ENCODE data around the gene DCLK2. TPM values are rescaled to one million over a fixed set of nuclear protein-coding genes. Genes with fewer than 3 reads are reported as not detected.

Gene DCLK2
- total RNA-seq, 4 donors from 2014 or later = 0.61 to 4.0 (median 0.74) TPM

DNA sequence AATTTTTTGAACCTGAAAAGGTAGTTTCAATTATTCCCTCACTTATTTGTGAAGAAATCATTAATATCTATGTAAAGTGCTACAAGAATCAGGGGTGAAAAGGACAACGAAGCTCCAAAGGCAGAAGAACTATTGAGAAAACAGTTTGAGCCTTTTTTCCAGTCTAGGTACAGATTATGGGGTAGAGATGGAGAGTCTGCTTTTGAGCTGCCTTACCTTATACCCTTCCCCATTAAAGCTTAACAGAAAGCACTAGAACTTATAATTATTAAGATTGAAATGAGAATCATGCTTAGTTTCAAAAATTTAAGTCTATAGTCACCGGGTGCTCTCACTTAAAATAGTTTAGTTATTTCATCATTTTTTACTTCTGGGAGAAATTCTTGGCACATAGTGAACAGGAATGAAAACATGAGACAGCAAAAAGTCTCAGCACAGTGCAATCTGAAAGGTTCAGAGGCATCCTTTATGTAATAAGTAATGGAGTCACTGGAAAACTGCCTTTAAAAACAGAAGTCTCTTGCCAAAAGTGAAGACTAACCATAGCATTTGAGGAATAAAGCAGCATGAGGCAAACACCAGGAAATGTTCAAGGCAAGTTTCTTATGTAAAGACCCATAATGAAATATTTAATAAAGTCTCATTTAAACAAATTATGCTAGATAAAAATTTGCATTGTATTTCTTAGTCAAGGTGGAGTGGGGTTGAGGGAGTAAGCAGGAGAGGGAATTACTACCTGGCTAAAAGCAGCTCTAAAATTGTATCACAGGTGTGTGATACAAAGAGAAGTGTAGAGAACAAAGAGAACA is 5.1 kb upstream of the DCLK2 start:
- no peak for TF ChIP-seq POLR2A (IDR thresholded peaks at IDR 0.05)
- TF ChIP-seq, protein P1, sequence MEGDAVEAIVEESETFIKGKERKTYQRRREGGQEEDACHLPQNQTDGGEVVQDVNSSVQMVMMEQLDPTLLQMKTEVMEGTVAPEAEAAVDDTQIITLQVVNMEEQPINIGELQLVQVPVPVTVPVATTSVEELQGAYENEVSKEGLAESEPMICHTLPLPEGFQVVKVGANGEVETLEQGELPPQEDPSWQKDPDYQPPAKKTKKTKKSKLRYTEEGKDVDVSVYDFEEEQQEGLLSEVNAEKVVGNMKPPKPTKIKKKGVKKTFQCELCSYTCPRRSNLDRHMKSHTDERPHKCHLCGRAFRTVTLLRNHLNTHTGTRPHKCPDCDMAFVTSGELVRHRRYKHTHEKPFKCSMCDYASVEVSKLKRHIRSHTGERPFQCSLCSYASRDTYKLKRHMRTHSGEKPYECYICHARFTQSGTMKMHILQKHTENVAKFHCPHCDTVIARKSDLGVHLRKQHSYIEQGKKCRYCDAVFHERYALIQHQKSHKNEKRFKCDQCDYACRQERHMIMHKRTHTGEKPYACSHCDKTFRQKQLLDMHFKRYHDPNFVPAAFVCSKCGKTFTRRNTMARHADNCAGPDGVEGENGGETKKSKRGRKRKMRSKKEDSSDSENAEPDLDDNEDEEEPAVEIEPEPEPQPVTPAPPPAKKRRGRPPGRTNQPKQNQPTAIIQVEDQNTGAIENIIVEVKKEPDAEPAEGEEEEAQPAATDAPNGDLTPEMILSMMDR (IDR thresholded peaks at IDR 0.05) = no peak
- H3K36me3 ChIP-seq = no peaks in the 10 kb centered on the region
- no peak for DNase-seq
- no peaks in the 10 kb centered on the region for H3K9me3 ChIP-seq
- H3K4me1 ChIP-seq = peaks cover 0 to 9% (median 0%) of the 10 kb centered on the region in 3 donors
- peaks cover 0 to 26% (median 0%) of the 10 kb centered on the region in 4 donors for H3K27me3 ChIP-seq
- 49 to 56% methylated on average over 2 of the region's 2 CpGs for WGBS, 2 donors
- no peak overlapping the region for H3K4me3 ChIP-seq
- intact Hi-C loops (cut with DNase I) = no loop called here
- no peak overlapping the region for H3K27ac ChIP-seq

DNA sequence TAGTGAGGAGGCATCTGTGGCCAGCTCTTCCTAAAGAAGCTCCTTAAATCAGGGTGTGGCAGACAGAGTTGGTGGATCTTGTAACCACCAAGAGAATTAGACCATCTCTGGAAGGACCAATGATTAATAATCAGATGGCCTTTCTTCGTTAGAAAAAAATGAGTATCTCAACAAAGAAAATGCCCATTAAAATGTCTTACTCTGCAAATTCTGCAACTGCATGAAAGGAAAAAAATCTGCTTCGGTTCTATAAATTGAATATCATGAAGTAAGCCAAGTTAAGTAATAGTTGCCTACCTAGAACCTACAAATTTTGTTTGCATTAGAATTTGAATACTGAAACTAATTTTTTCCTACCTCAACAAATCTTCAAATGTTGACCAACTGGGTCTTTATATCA is 4.2 kb upstream of the DCLK2 start:
- Histone ChIP-seq H3K27me3 (peaks cover 0 to 33% (median 0%) of the 10 kb centered on the region in 4 donors), H3K9me3 (no peaks in the 10 kb centered on the region), H3K27ac (no peak overlapping the region), H3K36me3 (no peaks in the 10 kb centered on the region), H3K4me1 (peaks cover 0 to 18% (median 3%) of the 10 kb centered on the region in 3 donors), H3K4me3 (no peak overlapping the region)
- intact Hi-C loops (cut with DNase I) = no loop called here
- 77 to 83% methylated on average over 2 of the region's 2 CpGs for WGBS, 2 donors
- TF ChIP-seq POLR2A (IDR thresholded peaks at IDR 0.05) = no peak
- no peak for DNase-seq

DNA sequence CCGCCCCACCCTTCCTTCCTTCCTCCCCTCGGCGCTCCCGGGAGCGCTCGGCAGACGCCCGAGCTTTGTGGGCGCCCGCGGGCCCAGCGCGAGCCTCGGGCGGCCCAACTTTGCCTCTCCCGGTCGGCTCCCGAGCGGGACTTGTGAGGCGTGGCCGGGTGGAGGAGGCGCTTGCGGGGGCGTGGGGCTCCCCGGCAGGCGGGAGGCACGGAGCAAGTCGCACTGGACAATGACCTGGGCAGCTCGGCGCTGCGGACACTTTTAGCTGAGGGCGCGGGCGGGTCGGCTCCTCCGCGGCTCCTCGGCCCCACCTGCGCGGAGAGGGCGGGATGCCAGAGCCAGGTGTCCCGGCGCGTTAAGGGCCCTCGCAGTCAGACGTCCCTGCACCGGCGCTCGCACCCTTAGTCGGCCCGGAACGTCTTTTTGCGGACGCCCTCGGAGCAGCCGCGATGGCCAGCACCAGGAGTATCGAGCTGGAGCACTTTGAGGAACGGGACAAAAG is 385 bp downstream of the DCLK2 start:
- WGBS, 2 donors = no CpG with 5 or more reads among the region's 59 CpGs
- peak overlapping the region; percentile 74 to 93 (median 84) for H3K27ac ChIP-seq
- no peaks in the 10 kb centered on the region for H3K9me3 ChIP-seq
- no peaks in the 10 kb centered on the region for H3K36me3 ChIP-seq
- intact Hi-C loops (cut with DNase I) = no loop called here
- peaks cover 0 to 58% (median 0%) of the 10 kb centered on the region in 4 donors for H3K27me3 ChIP-seq
- H3K4me1 ChIP-seq = peaks cover 0 to 33% (median 9%) of the 10 kb centered on the region in 3 donors
- TF ChIP-seq, protein P1 (IDR thresholded peaks at IDR 0.05) = no peak
- TF ChIP-seq POLR2A (IDR thresholded peaks at IDR 0.05) = no peak
- no peak for DNase-seq
- peak overlapping the region; percentile 48 to 69 (median 60) for H3K4me3 ChIP-seq

DNA sequence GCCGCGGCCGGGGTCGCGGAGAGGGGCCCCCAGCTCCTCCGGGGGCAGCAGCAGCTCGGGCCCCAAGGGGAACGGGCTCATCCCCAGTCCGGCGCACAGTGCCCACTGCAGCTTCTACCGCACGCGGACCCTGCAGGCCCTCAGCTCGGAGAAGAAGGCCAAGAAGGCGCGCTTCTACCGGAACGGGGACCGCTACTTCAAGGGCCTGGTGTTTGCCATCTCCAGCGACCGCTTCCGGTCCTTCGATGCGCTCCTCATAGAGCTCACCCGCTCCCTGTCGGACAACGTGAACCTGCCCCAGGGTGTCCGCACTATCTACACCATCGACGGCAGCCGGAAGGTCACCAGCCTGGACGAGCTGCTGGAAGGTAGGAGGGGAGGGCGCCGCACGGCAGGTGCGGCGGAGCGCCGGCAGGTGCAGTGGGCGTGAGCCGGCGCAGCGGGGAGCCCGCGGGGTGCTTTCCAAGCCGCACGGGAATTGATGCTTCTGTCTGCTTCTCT is 886 bp downstream of the DCLK2 start:
- intact Hi-C loops (cut with DNase I) = no loop called here
- DNase-seq = no peak
- Histone ChIP-seq H3K27ac (peak overlapping the region; percentile 74 to 93 (median 84)), H3K27me3 (peaks cover 0 to 58% (median 0%) of the 10 kb centered on the region in 4 donors), H3K36me3 (no peaks in the 10 kb centered on the region), H3K4me1 (peaks cover 0 to 33% (median 9%) of the 10 kb centered on the region in 3 donors), H3K4me3 (peak overlapping the region; percentile 48 to 69 (median 60)), H3K9me3 (no peaks in the 10 kb centered on the region)
- TF ChIP-seq, protein P1 (IDR thresholded peaks at IDR 0.05) = no peak
- TF ChIP-seq POLR2A (IDR thresholded peaks at IDR 0.05) = no peak
- WGBS, 2 donors = 0 to 1% methylated on average over 2 to 19 of the region's 47 CpGs

DNA sequence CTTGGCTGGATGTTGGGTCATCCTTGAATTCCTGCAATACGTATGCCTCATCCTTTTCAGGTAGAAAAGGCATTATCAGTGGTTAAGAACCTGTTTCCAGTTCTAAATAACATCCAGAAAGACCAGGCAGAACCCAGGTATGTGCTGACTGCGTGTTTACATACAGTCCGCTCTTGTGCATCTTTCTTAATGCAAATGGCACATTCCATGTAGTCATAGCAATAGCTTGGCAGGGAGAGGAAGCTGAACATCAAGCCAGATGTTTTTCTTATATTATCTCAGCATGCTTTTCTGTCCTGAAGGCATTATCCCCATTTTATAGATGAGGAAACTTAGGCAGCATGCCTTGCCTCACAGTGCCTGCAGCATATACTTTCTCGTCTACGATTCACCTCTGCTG is 2.1 kb downstream of the DCLK2 start:
- peak overlapping the region in 1 of 4 donors; percentile 69 for H3K4me3 ChIP-seq
- H3K27me3 ChIP-seq = peaks cover 0 to 63% (median 0%) of the 10 kb centered on the region in 4 donors
- intact Hi-C loops (cut with DNase I) = no loop called here
- H3K36me3 ChIP-seq = no peaks in the 10 kb centered on the region
- H3K27ac ChIP-seq = no peak overlapping the region
- no peaks in the 10 kb centered on the region for H3K9me3 ChIP-seq
- no peak for TF ChIP-seq POLR2A (IDR thresholded peaks at IDR 0.05)
- TF ChIP-seq, protein P1 (IDR thresholded peaks at IDR 0.05) = no peak
- 76 to 84% methylated on average over 5 of the region's 5 CpGs for WGBS, 2 donors
- peaks cover 0 to 33% (median 9%) of the 10 kb centered on the region in 3 donors for H3K4me1 ChIP-seq
- no peak for DNase-seq
